ENCODE measurements around the gene SLC45A3.

SLC45A3 gene

DNA sequence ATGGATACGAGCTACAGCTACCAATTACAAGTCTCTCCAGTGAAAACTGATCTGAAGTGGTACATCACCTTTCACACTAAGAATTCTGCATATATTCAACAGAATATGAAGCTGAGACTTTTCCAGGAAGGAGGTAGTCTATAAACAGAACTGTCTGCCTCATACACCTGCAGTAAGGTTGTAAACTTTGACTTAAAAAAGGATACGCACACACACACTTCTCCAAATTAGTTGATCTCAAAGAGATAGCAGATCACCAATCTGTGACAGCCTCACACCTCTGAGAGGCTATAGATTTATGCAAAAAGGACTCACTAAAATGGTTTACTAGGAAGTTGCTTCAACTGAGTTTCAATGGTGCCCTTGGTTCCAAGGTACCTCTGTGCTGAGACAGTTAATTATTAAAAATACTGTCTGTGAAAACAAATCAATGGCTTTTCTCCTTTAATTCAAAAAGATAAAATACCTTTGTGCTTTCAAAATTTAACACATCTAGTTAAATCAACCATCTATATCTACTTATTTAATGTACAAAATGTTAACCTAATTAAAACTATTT is 66.4 kb downstream of the SLC45A3 start:
- Histone ChIP-seq H3K4me3 (replicated peaks; ENCODE audit: insufficient read depth, low read length) (no peak overlapping the region), H3K27ac (replicated peaks) (no peak overlapping the region), H3K27me3 (ENCODE audit: insufficient read depth, poor library complexity, severe bottlenecking) (no peaks in the 10 kb centered on the region)
- no peak for TF ChIP-seq GABPA (IDR thresholded peaks at IDR 0.05; ENCODE audit: low read depth)
- TF ChIP-seq, protein P1, sequence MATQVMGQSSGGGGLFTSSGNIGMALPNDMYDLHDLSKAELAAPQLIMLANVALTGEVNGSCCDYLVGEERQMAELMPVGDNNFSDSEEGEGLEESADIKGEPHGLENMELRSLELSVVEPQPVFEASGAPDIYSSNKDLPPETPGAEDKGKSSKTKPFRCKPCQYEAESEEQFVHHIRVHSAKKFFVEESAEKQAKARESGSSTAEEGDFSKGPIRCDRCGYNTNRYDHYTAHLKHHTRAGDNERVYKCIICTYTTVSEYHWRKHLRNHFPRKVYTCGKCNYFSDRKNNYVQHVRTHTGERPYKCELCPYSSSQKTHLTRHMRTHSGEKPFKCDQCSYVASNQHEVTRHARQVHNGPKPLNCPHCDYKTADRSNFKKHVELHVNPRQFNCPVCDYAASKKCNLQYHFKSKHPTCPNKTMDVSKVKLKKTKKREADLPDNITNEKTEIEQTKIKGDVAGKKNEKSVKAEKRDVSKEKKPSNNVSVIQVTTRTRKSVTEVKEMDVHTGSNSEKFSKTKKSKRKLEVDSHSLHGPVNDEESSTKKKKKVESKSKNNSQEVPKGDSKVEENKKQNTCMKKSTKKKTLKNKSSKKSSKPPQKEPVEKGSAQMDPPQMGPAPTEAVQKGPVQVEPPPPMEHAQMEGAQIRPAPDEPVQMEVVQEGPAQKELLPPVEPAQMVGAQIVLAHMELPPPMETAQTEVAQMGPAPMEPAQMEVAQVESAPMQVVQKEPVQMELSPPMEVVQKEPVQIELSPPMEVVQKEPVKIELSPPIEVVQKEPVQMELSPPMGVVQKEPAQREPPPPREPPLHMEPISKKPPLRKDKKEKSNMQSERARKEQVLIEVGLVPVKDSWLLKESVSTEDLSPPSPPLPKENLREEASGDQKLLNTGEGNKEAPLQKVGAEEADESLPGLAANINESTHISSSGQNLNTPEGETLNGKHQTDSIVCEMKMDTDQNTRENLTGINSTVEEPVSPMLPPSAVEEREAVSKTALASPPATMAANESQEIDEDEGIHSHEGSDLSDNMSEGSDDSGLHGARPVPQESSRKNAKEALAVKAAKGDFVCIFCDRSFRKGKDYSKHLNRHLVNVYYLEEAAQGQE (IDR thresholded peaks at IDR 0.05; ENCODE audit: insufficient replicate concordance, low read depth), result no peak
- no peak for TF ChIP-seq SPI1 (IDR thresholded peaks at IDR 0.05; ENCODE audit: borderline replicate concordance, low read depth)
- TF ChIP-seq, protein P2, sequence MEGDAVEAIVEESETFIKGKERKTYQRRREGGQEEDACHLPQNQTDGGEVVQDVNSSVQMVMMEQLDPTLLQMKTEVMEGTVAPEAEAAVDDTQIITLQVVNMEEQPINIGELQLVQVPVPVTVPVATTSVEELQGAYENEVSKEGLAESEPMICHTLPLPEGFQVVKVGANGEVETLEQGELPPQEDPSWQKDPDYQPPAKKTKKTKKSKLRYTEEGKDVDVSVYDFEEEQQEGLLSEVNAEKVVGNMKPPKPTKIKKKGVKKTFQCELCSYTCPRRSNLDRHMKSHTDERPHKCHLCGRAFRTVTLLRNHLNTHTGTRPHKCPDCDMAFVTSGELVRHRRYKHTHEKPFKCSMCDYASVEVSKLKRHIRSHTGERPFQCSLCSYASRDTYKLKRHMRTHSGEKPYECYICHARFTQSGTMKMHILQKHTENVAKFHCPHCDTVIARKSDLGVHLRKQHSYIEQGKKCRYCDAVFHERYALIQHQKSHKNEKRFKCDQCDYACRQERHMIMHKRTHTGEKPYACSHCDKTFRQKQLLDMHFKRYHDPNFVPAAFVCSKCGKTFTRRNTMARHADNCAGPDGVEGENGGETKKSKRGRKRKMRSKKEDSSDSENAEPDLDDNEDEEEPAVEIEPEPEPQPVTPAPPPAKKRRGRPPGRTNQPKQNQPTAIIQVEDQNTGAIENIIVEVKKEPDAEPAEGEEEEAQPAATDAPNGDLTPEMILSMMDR (IDR thresholded peaks at IDR 0.05; ENCODE audit: insufficient read depth, low read length), result no peak
- TF ChIP-seq POLR2AphosphoS5 (IDR thresholded peaks at IDR 0.05; ENCODE audit: low read depth), result no peak
- DNase-seq (ENCODE audit: low read depth in 1 of 2, low spot score in 1 of 2), result no peak

DNA sequence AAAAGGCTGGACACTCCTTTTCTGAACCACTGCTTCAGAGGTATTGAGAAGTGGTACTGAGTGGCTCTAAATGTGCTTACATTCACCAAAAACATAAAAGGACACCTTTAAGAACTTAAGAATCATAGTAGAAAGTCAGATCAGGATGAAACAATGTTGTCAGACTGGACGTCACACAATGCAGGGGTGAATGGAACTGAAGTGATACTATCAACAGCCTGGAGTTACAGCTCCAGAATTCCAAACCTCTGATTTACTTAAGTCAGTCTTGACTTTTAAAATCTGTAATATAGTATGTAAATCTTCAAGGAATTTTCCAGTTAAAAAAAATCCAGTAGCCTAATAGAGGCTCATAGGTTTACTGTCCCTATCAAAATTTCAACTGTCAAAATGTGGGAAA is 67.8 kb downstream of the SLC45A3 start:
- DNase-seq (ENCODE audit: low read depth in 1 of 2, low spot score in 1 of 2), result no peak
- TF ChIP-seq POLR2AphosphoS5 (IDR thresholded peaks at IDR 0.05; ENCODE audit: low read depth), result no peak
- TF ChIP-seq, protein P1 (IDR thresholded peaks at IDR 0.05; ENCODE audit: insufficient replicate concordance, low read depth), result no peak
- no peak for TF ChIP-seq GABPA (IDR thresholded peaks at IDR 0.05; ENCODE audit: low read depth)
- no peak for TF ChIP-seq SPI1 (IDR thresholded peaks at IDR 0.05; ENCODE audit: borderline replicate concordance, low read depth)
- TF ChIP-seq, protein P2 (IDR thresholded peaks at IDR 0.05; ENCODE audit: insufficient read depth, low read length), result no peak
- H3K27ac ChIP-seq (replicated peaks), result no peak overlapping the region

DNA sequence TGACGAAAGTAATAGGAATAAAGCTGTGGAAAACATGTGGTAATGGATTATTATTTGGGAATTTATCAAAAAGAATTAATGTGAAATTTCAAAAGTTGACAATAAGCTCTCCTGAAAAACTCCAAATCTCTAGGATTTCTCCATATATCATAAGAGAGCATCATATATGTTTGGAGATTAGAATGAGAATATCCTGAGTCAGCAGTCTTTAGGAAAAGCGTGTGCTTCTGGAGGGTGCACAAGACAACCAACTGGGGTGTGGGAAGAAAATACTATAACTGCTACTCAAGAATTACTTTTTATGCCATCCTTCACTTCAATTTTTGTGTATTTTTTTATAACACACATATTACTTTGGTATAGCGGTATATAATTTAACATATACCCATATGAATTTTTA is 68.2 kb downstream of the SLC45A3 start:
- no peak for DNase-seq (ENCODE audit: low read depth in 1 of 2, low spot score in 1 of 2)
- H3K27ac ChIP-seq (replicated peaks), result no peak overlapping the region
- H3K27me3 ChIP-seq (ENCODE audit: insufficient read depth, poor library complexity, severe bottlenecking), result no peaks in the 10 kb centered on the region
- TF ChIP-seq POLR2AphosphoS5 (IDR thresholded peaks at IDR 0.05; ENCODE audit: low read depth), result no peak
- TF ChIP-seq, protein P1 (IDR thresholded peaks at IDR 0.05; ENCODE audit: insufficient replicate concordance, low read depth), result no peak
- TF ChIP-seq SPI1 (IDR thresholded peaks at IDR 0.05; ENCODE audit: borderline replicate concordance, low read depth), result no peak
- TF ChIP-seq GABPA (IDR thresholded peaks at IDR 0.05; ENCODE audit: low read depth), result no peak
- TF ChIP-seq, protein P2 (IDR thresholded peaks at IDR 0.05; ENCODE audit: insufficient read depth, low read length), result no peak
- H3K4me3 ChIP-seq (replicated peaks; ENCODE audit: insufficient read depth, low read length), result no peak overlapping the region

More for the DNA sequence above, 67.8 kb downstream of the SLC45A3 start:
- H3K4me3 ChIP-seq (replicated peaks; ENCODE audit: insufficient read depth, low read length), result no peak overlapping the region
- H3K27me3 ChIP-seq (ENCODE audit: insufficient read depth, poor library complexity, severe bottlenecking), result no peaks in the 10 kb centered on the region
